ENCODE results near the gene FURIN.
"Not testable (repeated sequence)": the region's sequence is repeated elsewhere in the genome, so short reads cannot be mapped to it uniquely, and the experiment has no call there.

Gene FURIN

GRCh38 chr15:90873488-90873997 lies 5.2 kb downstream of the FURIN start:
- TF ChIP-seq CTCF (IDR thresholded peaks at IDR 0.05; ENCODE audit: extremely low read depth, insufficient read depth, missing control alignments): no peak
- DNase-seq (ENCODE audit: low spot score): no peak
- in situ Hi-C loops (cut with MboI; ENCODE audit: low pct_unique_long_range_greater_than_20kb, low sequenced_read_pairs, unreplicated experiment): no loop called here

- no peak for TF ChIP-seq CTCF (IDR thresholded peaks at IDR 0.05; ENCODE audit: extremely low read depth, insufficient read depth, missing control alignments)
- DNase-seq (ENCODE audit: low spot score): no peak
- in situ Hi-C loops (cut with MboI; ENCODE audit: low pct_unique_long_range_greater_than_20kb, low sequenced_read_pairs, unreplicated experiment): no loop called here
Observed at GRCh38 chr15:90873998-90874605, 5.7 kb downstream of the FURIN start.

GRCh38 chr15:90874986-90875385 lies 6.6 kb downstream of the FURIN start:
- not testable (repeated sequence) for DNase-seq (ENCODE audit: low spot score)
- in situ Hi-C loops (cut with MboI; ENCODE audit: low pct_unique_long_range_greater_than_20kb, low sequenced_read_pairs, unreplicated experiment): loop anchor here (25.0 kb wide), 1 partner anchor 563 kb away; no protein-coding TSS in a partner anchor

GRCh38 chr15:90875549-90875981 lies 7.2 kb downstream of the FURIN start:
- TF ChIP-seq CTCF (IDR thresholded peaks at IDR 0.05; ENCODE audit: extremely low read depth, insufficient read depth, missing control alignments): no peak
- DNase-seq (ENCODE audit: low spot score): no peak
- in situ Hi-C loops (cut with MboI; ENCODE audit: low pct_unique_long_range_greater_than_20kb, low sequenced_read_pairs, unreplicated experiment): loop anchor here (25.0 kb wide), 1 partner anchor 563 kb away; no protein-coding TSS in a partner anchor

- no peak for TF ChIP-seq CTCF (IDR thresholded peaks at IDR 0.05; ENCODE audit: extremely low read depth, insufficient read depth, missing control alignments)
- in situ Hi-C loops (cut with MboI; ENCODE audit: low pct_unique_long_range_greater_than_20kb, low sequenced_read_pairs, unreplicated experiment): loop anchor here (25.0 kb wide), 1 partner anchor 564 kb away; no protein-coding TSS in a partner anchor
- no peak for DNase-seq (ENCODE audit: low spot score)
Observed at GRCh38 chr15:90876046-90876445, 7.7 kb downstream of the FURIN start.

GRCh38 chr15:90876512-90877170 lies 8.3 kb downstream of the FURIN start:
- in situ Hi-C loops (cut with MboI; ENCODE audit: low pct_unique_long_range_greater_than_20kb, low sequenced_read_pairs, unreplicated experiment): loop anchor here (25.0 kb wide), 1 partner anchor 564 kb away; no protein-coding TSS in a partner anchor
- no peak for DNase-seq (ENCODE audit: low spot score)
- TF ChIP-seq CTCF (IDR thresholded peaks at IDR 0.05; ENCODE audit: extremely low read depth, insufficient read depth, missing control alignments): no peak

- no peak for DNase-seq (ENCODE audit: low spot score)
- in situ Hi-C loops (cut with MboI; ENCODE audit: low pct_unique_long_range_greater_than_20kb, low sequenced_read_pairs, unreplicated experiment): loop anchor here (25.0 kb wide), 1 partner anchor 565 kb away; no protein-coding TSS in a partner anchor
- TF ChIP-seq CTCF (IDR thresholded peaks at IDR 0.05; ENCODE audit: extremely low read depth, insufficient read depth, missing control alignments): no peak
Observed at GRCh38 chr15:90877315-90877714, 8.9 kb downstream of the FURIN start.
